NCI-H1092 (cell line): ENCODE results near the gene FOXP1.

Experiments used
- DNase-seq: peaks from one replicate; lab custom pipeline; 2025; lab: John Stamatoyannopoulos, UW

FOXP1 gene

GRCh38 chr3:71563827-71564226, 19.7 kb downstream of the FOXP1 start:
- DNase-seq: no peak

- DNase-seq: no peak
Measured at GRCh38 chr3:71562938-71563337, 20.6 kb downstream of the FOXP1 start.

GRCh38 chr3:71560665-71561064, 22.9 kb downstream of the FOXP1 start:
- no peak for DNase-seq

GRCh38 chr3:71559578-71560162, 23.9 kb downstream of the FOXP1 start:
- no peak for DNase-seq

- DNase-seq: no peak
Measured at GRCh38 chr3:71559021-71559420, 24.5 kb downstream of the FOXP1 start.

GRCh38 chr3:71554649-71555048, 28.9 kb downstream of the FOXP1 start:
- DNase-seq: no peak

GRCh38 chr3:71551311-71551919, 32.1 kb downstream of the FOXP1 start:
- DNase-seq: no peak

- no peak for DNase-seq
Measured at GRCh38 chr3:71549951-71550350, 33.6 kb downstream of the FOXP1 start.

- no peak for DNase-seq
Measured at GRCh38 chr3:71548705-71549384, 34.7 kb downstream of the FOXP1 start.

GRCh38 chr3:71547249-71548198, 36.0 kb downstream of the FOXP1 start:
- DNase-seq: no peak

GRCh38 chr3:71546821-71547220, 36.7 kb downstream of the FOXP1 start:
- DNase-seq: no peak

- no peak for DNase-seq
Measured at GRCh38 chr3:71545330-71545729, 38.2 kb downstream of the FOXP1 start.

GRCh38 chr3:71543371-71544016, 40.0 kb downstream of the FOXP1 start:
- no peak for DNase-seq

GRCh38 chr3:71542521-71543370, 40.8 kb downstream of the FOXP1 start:
- DNase-seq: no peak

GRCh38 chr3:71541313-71541712, 42.2 kb downstream of the FOXP1 start:
- DNase-seq: no peak

- DNase-seq: no peak
Measured at GRCh38 chr3:71537211-71537611, 46.3 kb downstream of the FOXP1 start.

GRCh38 chr3:71536376-71536965, 47.1 kb downstream of the FOXP1 start:
- no peak for DNase-seq

- DNase-seq: no peak
Measured at GRCh38 chr3:71533588-71533987, 49.9 kb downstream of the FOXP1 start.

- no peak for DNase-seq
Measured at GRCh38 chr3:71532639-71533395, 50.7 kb downstream of the FOXP1 start.
